IMR-90 (cell line): ENCODE results near the gene TMUB1. TPM values are rescaled to one million over a fixed set of nuclear protein-coding genes. Genes with fewer than 3 reads are reported as not detected.

Source experiments
- ATAC-seq: fragments of 200-7000 bp; cut with Tn5 transposase; 2 replicates; pipeline ENCODE4 v1.9.1; 2020; ENCODE audit warnings: low read depth, mild to moderate bottlenecking, moderate library complexity
- BruUV-seq: library from RNA; stranded (reverse); fragments of 400-500 nt; replicated peaks from 2 replicates; lab custom pipeline; 2021; lab: Mats Ljungman, UMichigan
- CTCF ChIA-PET: fragments of 300-600 bp; formaldehyde crosslinking; extraction: SDS; loops from one replicate; lab custom pipeline; 2021; ENCODE audit warnings: antibody characterized with exemption; lab: Yijun Ruan, JAX
- POLR2A ChIA-PET: fragments of 300-600 bp; sonication (Branson Sonifier 250); formaldehyde crosslinking; loops from one replicate; lab custom pipeline; 2022; ENCODE audit warnings: antibody characterized with exemption; ENCODE audit not compliant: unreplicated experiment; lab: Charles Lee
- DNase-seq: peaks from one replicate; pipeline ENCODE4 v3.0.0; 2013
- H2AFZ ChIP-seq: replicated peaks from 2 replicates; pipeline ENCODE3; 2013; ENCODE audit warnings: low read length, mild to moderate bottlenecking; ENCODE audit not compliant: poor library complexity
- H2AK5ac ChIP-seq: 2 replicates; pipeline ENCODE4 v1.6.1; 2013; ENCODE audit warnings: low read depth, low read length, inconsistent platforms
- H2AK9ac ChIP-seq: replicated peaks from 2 replicates; pipeline ENCODE3; 2013; ENCODE audit warnings: mild to moderate bottlenecking, low read depth, low read length, moderate library complexity; ENCODE audit not compliant: poor library complexity
- H2BK120ac ChIP-seq: 2 replicates; pipeline ENCODE4 v1.6.1; 2013; ENCODE audit warnings: low read depth, low read length, inconsistent platforms
- H2BK15ac ChIP-seq: 3 replicates; pipeline ENCODE4 v1.6.1; 2013; ENCODE audit warnings: low read depth, low read length, inconsistent platforms
- H2BK20ac ChIP-seq: 2 replicates; pipeline ENCODE4 v1.6.1; 2013; ENCODE audit warnings: low read depth, mild to moderate bottlenecking, inconsistent platforms, low read length, moderate library complexity
- H2BK5ac ChIP-seq: 2 replicates; pipeline ENCODE4 v1.6.1; 2013; ENCODE audit warnings: mild to moderate bottlenecking, low read depth, low read length, inconsistent platforms; ENCODE audit not compliant: poor library complexity, severe bottlenecking
- H3K14ac ChIP-seq: replicated peaks from 2 replicates; pipeline ENCODE4 v1.6.1; 2013; ENCODE audit warnings: low read depth, low read length, inconsistent platforms
- H3K18ac ChIP-seq: 2 replicates; pipeline ENCODE4 v1.6.1; 2013; ENCODE audit warnings: low read depth, low read length, control low read depth
- H3K23ac ChIP-seq: 2 replicates; pipeline ENCODE4 v1.6.1; 2013; ENCODE audit warnings: low read depth, low read length, inconsistent platforms
- H3K27ac ChIP-seq: 2 replicates; pipeline ENCODE4 v1.5.1; 2013; ENCODE audit warnings: mild to moderate bottlenecking, control low read depth, low read length; ENCODE audit not compliant: insufficient read depth
- H3K27me3 ChIP-seq: 2 replicates; pipeline ENCODE4 v1.6.1; 2013; ENCODE audit warnings: low read length; ENCODE audit not compliant: control insufficient read depth, insufficient read depth
- H3K36me3 ChIP-seq: 2 replicates; pipeline ENCODE4 v1.6.1; 2013; ENCODE audit warnings: low read length, mixed read lengths; ENCODE audit not compliant: control insufficient read depth, insufficient read depth
- H3K4ac ChIP-seq: 2 replicates; pipeline ENCODE4 v1.6.1; 2013; ENCODE audit warnings: low read depth, low read length, inconsistent platforms
- H3K4me1 ChIP-seq: 2 replicates; pipeline ENCODE4 v1.6.1; 2013; ENCODE audit warnings: low read length, mixed read lengths; ENCODE audit not compliant: control insufficient read depth, insufficient read depth
- H3K4me2 ChIP-seq: 2 replicates; pipeline ENCODE4 v1.6.1; 2013; ENCODE audit warnings: low read depth, mild to moderate bottlenecking, control low read depth, low read length, moderate library complexity
- H3K4me3 ChIP-seq: 2 replicates; pipeline ENCODE4 v1.5.1; 2013; ENCODE audit warnings: low read depth, mild to moderate bottlenecking, control low read depth, low read length, moderate library complexity; ENCODE audit not compliant: insufficient read depth
- H3K56ac ChIP-seq: 2 replicates; pipeline ENCODE4 v1.6.1; 2013; ENCODE audit warnings: low read length, inconsistent platforms; ENCODE audit not compliant: insufficient read depth; ENCODE audit errors: extremely low read depth
- H3K79me1 ChIP-seq, 2 experiments: 2 replicates each; pipeline ENCODE4 v1.6.1; 2013; ENCODE audit warnings: low read length in 2 of 2, inconsistent platforms in 1 of 2, low read depth in 1 of 2
- H3K9ac ChIP-seq: 2 replicates; pipeline ENCODE4 v1.6.1; 2013; ENCODE audit warnings: low read depth, low read length, control low read depth
- H3K9me1 ChIP-seq: 2 replicates; pipeline ENCODE4 v1.6.1; 2013; ENCODE audit warnings: low read length, inconsistent platforms; ENCODE audit not compliant: insufficient read depth
- H3K9me3 ChIP-seq: 2 replicates; pipeline ENCODE4 v1.6.1; 2013; ENCODE audit warnings: low read length; ENCODE audit not compliant: control insufficient read depth, insufficient read depth
- H4K20me1 ChIP-seq: 2 replicates; pipeline ENCODE4 v1.6.1; 2013; ENCODE audit warnings: low read length, inconsistent platforms; ENCODE audit not compliant: insufficient read depth
- H4K5ac ChIP-seq: 2 replicates; pipeline ENCODE4 v1.6.1; 2013; ENCODE audit warnings: mild to moderate bottlenecking, low read depth, low read length, control low read depth
- H4K8ac ChIP-seq, 2 experiments: 2 replicates each; pipeline ENCODE4 v1.6.1; 2013; ENCODE audit warnings: low read depth in 2 of 2, low read length in 2 of 2, control low read depth in 1 of 2, inconsistent platforms in 1 of 2
- H4K91ac ChIP-seq: 2 replicates; pipeline ENCODE4 v1.6.1; 2013; ENCODE audit warnings: low read depth, low read length, inconsistent platforms; ENCODE audit not compliant: insufficient read depth
- CHD1 ChIP-seq: IDR thresholded peaks from 2 replicates; pipeline ENCODE4 v1.6.1; 2012; ENCODE audit warnings: low read depth, low read length, improper control_type of control experiment
- FOS ChIP-seq: fragments of 150-350 bp; IDR thresholded peaks from 2 replicates; pipeline ENCODE4 v1.6.1; 2016; ENCODE audit warnings: low read depth, low read length
- MAFK ChIP-seq: IDR thresholded peaks from 2 replicates; pipeline ENCODE4 v1.6.1; 2012; ENCODE audit warnings: low read depth, low read length, improper control_type of control experiment
- MAZ ChIP-seq: IDR thresholded peaks from 2 replicates; pipeline ENCODE4 v1.6.1; 2012; ENCODE audit warnings: low read depth, mild to moderate bottlenecking, low read length, improper control_type of control experiment, moderate library complexity, borderline replicate concordance
- NFE2L2 ChIP-seq: fragments of 150-350 bp; IDR thresholded peaks from 2 replicates; pipeline ENCODE4 v1.6.1; 2016; ENCODE audit warnings: low read depth, mild to moderate bottlenecking, low read length
- RAD21 ChIP-seq: IDR thresholded peaks from 2 replicates; pipeline ENCODE4 v1.6.1; 2012; ENCODE audit warnings: low read length, improper control_type of control experiment
- RFX5 ChIP-seq: IDR thresholded peaks from 2 replicates; pipeline ENCODE4 v1.8.0; 2012; ENCODE audit warnings: low read depth, mild to moderate bottlenecking, low read length, moderate library complexity
- whole genome bisulfite sequencing, 2 experiments: methylation state at CpG; one replicate each; pipeline versions ENCODE4 v1.1.5 to v1.1.7; 2013; ENCODE audit warnings: missing lambda C conversion rate in 2 of 2; ENCODE audit not compliant: insufficient read length in 1 of 2; ENCODE audit errors: extremely low coverage in 2 of 2; 5-methylcytosine and 5-hydroxymethylcytosine counted together
- dilution Hi-C: fragments of 300-500 bp; cut with HindIII; formaldehyde crosslinking; loops from one replicate; pipeline ENCODE4 v1.14.3; 2018; ENCODE audit warnings: low sequenced_read_pairs; ENCODE audit not compliant: unreplicated experiment
- in situ Hi-C: fragments of 300-500 bp; cut with MboI; formaldehyde crosslinking; loops from 3 replicates; pipeline ENCODE4 v1.14.3; 2019; ENCODE audit warnings: low sequenced_read_pairs, inconsistent platforms, mixed read lengths
- intact Hi-C: fragments of 100-400 bp; cut with micrococcal nuclease; formaldehyde crosslinking; loops from 2 replicates; pipeline ENCODE4 v1.10.0; 2022
- polyA plus RNA-seq, 3 experiments: library from polyadenylated mRNA; depleted of rRNA; stranded (reverse); fragments of >200 nt; gene quantifications; 2 replicates each; pipeline ENCODE4 v1.2.3, GENCODE V29; 2012; ENCODE audit warnings: low replicate concordance in 1 of 3
- total RNA-seq: library from RNA; depleted of rRNA; stranded (reverse); fragments of >200 nt; gene quantifications from 2 replicates; pipeline ENCODE4 v1.2.3, GENCODE V29; 2012

The TMUB1 gene
- total and polyA plus RNA-seq, 2 of the 4 experiments (the other 2 are of a cell fraction), result 6.8 to 29.8 TPM

GRCh38 chr7:151039850-151040548 is 43.3 kb downstream of the TMUB1 start:
- H3K27ac ChIP-seq, result no peak overlapping the region; the same call in 1 of the 2 replicates
- CTCF ChIA-PET, result interaction anchor here (0.8 to 1.3 kb wide), 3 partner anchors 45 to 78 kb away, joined by 3 to 4 read pairs (median 3); no protein-coding TSS in a partner anchor

More at GRCh38 chr7:151039850-151040548, 43.3 kb downstream of the TMUB1 start:
- peak overlapping the region in 1 of 2 experiments; percentile 24; a peak in 1 of 4 replicates for H4K8ac ChIP-seq
- peak overlapping the region; percentile 67 for H2AK9ac ChIP-seq
- intact Hi-C loops (no loop called here), dilution Hi-C loops (no loop called here), in situ Hi-C loops (no loop called here)
- peaks cover 0 to 12% of the 10 kb centered on the region in 2 experiments; a peak in 1 of 4 replicates for H3K79me1 ChIP-seq
- ATAC-seq (no peak; the same call in 1 of the 2 replicates), DNase-seq (no peak)
- peak overlapping the region; percentile 77 for H2BK120ac ChIP-seq
- POLR2A ChIA-PET, result no interaction called here
- 0 out of 2 replicates have a peak overlapping the region, but pooled peaks have one; percentile 10 for H2BK20ac ChIP-seq
- H2BK5ac ChIP-seq, result peak overlapping the region; percentile 41
- H4K20me1 ChIP-seq, result peaks cover 8% of the 10 kb centered on the region
- H3K18ac ChIP-seq, result no peak overlapping the region
- WGBS, 2 experiments, result 58% methylated on average over 6 of the region's 18 CpGs; no CpG with 5 or more reads in 1 of the 2 experiments
- no peak overlapping the region for H3K23ac ChIP-seq
- H3K4me1 ChIP-seq, result peaks cover 17% of the 10 kb centered on the region
- H4K5ac ChIP-seq, result no peak overlapping the region
- H2AFZ ChIP-seq, result no peak overlapping the region
- no peaks in the 10 kb centered on the region for H3K27me3 ChIP-seq
- H3K36me3 ChIP-seq, result peaks cover 30% of the 10 kb centered on the region
- no peaks in the 10 kb centered on the region for H3K9me3 ChIP-seq
- no TSS peak for BruUV-seq
- H3K4me3 ChIP-seq, result no peak overlapping the region
- peaks cover 18% of the 10 kb centered on the region for H3K9me1 ChIP-seq
- H3K9ac ChIP-seq, result no peak overlapping the region
- peak overlapping the region; percentile 45; the same call in 1 of the 2 replicates for H3K14ac ChIP-seq
- peak overlapping the region; percentile 36 for H2AK5ac ChIP-seq
- H3K56ac ChIP-seq, result no peak overlapping the region
- H3K4ac ChIP-seq, result peak overlapping the region; percentile 64
- H2BK15ac ChIP-seq, result no peak overlapping the region
- TF ChIP-seq FOS (no peak), RFX5 (no peak), RAD21 (no peak), CHD1 (no peak), MAZ (no peak), NFE2L2 (no peak), MAFK (no peak)
- H3K4me2 ChIP-seq, result no peak overlapping the region
- H4K91ac ChIP-seq, result peak overlapping the region; percentile 17; the same call in 1 of the 2 replicates
